RWPE2 (cell line): ENCODE results near the gene WIPI1.

Experiments
- ATAC-seq: fragments of 200-7000 bp; cut with Tn5 transposase; 3 replicates; pipeline ENCODE4 v1.9.1; 2021; ENCODE audit warnings: low read depth
- DNase-seq: peaks from one replicate; pipeline ENCODE4 v3.0.0-alpha.2; 2020; ENCODE audit warnings: low spot score
- H3K27ac ChIP-seq: fragments of 450-650 bp; 2 replicates; pipeline ENCODE4 v1.5.1; 2017; ENCODE audit warnings: mild to moderate bottlenecking; ENCODE audit not compliant: poor library complexity, severe bottlenecking
- H3K27me3 ChIP-seq: fragments of 250-450 bp; sonication (Bioruptor Pico); 2 replicates; pipeline ENCODE4 v1.5.1; 2021; ENCODE audit warnings: mild to moderate bottlenecking, moderate library complexity; ENCODE audit not compliant: insufficient read depth, poor library complexity, severe bottlenecking
- H3K36me3 ChIP-seq: fragments of 250-450 bp; sonication (Bioruptor Pico); 2 replicates; pipeline ENCODE4 v1.5.1; 2020; ENCODE audit warnings: low read depth, mild to moderate bottlenecking, moderate library complexity
- H3K4me1 ChIP-seq: fragments of 250-450 bp; sonication (Bioruptor Pico); 2 replicates; pipeline ENCODE4 v1.5.1; 2021; ENCODE audit warnings: mild to moderate bottlenecking, moderate library complexity; ENCODE audit not compliant: insufficient read depth, poor library complexity, severe bottlenecking
- H3K4me3 ChIP-seq: fragments of 250-450 bp; sonication (Bioruptor Pico); 2 replicates; pipeline ENCODE4 v1.5.1; 2021; ENCODE audit warnings: mild to moderate bottlenecking, moderate library complexity; ENCODE audit not compliant: severe bottlenecking
- H3K9me3 ChIP-seq: fragments of 250-450 bp; sonication (Bioruptor Pico); 2 replicates; pipeline ENCODE4 v1.5.1; 2021; ENCODE audit warnings: mild to moderate bottlenecking, moderate library complexity; ENCODE audit not compliant: severe bottlenecking
- TF ChIP-seq, protein P1 (sequence below): fragments of 450-650 bp; IDR thresholded peaks from one replicate; pipeline ENCODE4 v1.5.1; 2017; ENCODE audit warnings: mild to moderate bottlenecking, moderate library complexity; ENCODE audit not compliant: poor library complexity, severe bottlenecking

Gene WIPI1

GRCh38 chr17:68489919-68490318 lies 32.6 kb upstream of the WIPI1 start:
- Histone ChIP-seq H3K4me1 (no peaks in the 10 kb centered on the region), H3K9me3 (no peaks in the 10 kb centered on the region), H3K4me3 (no peak overlapping the region), H3K27me3 (peaks cover 9% of the 10 kb centered on the region), H3K27ac (no peak overlapping the region), H3K36me3 (no peaks in the 10 kb centered on the region)
- TF ChIP-seq, protein P1, sequence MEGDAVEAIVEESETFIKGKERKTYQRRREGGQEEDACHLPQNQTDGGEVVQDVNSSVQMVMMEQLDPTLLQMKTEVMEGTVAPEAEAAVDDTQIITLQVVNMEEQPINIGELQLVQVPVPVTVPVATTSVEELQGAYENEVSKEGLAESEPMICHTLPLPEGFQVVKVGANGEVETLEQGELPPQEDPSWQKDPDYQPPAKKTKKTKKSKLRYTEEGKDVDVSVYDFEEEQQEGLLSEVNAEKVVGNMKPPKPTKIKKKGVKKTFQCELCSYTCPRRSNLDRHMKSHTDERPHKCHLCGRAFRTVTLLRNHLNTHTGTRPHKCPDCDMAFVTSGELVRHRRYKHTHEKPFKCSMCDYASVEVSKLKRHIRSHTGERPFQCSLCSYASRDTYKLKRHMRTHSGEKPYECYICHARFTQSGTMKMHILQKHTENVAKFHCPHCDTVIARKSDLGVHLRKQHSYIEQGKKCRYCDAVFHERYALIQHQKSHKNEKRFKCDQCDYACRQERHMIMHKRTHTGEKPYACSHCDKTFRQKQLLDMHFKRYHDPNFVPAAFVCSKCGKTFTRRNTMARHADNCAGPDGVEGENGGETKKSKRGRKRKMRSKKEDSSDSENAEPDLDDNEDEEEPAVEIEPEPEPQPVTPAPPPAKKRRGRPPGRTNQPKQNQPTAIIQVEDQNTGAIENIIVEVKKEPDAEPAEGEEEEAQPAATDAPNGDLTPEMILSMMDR = no peak
- no peak for ATAC-seq
- DNase-seq = no peak

- DNase-seq (no peak), ATAC-seq (no peak)
- no peaks in the 10 kb centered on the region for H3K36me3 ChIP-seq
- TF ChIP-seq, protein P1 = no peak
- no peaks in the 10 kb centered on the region for H3K9me3 ChIP-seq
- H3K4me3 ChIP-seq = no peak overlapping the region
- H3K27ac ChIP-seq = no peak overlapping the region
- H3K4me1 ChIP-seq = no peaks in the 10 kb centered on the region
- peaks cover 13% of the 10 kb centered on the region for H3K27me3 ChIP-seq
These were observed 27.2 kb upstream of the WIPI1 start for GRCh38 chr17:68484458-68484857.

DNA sequence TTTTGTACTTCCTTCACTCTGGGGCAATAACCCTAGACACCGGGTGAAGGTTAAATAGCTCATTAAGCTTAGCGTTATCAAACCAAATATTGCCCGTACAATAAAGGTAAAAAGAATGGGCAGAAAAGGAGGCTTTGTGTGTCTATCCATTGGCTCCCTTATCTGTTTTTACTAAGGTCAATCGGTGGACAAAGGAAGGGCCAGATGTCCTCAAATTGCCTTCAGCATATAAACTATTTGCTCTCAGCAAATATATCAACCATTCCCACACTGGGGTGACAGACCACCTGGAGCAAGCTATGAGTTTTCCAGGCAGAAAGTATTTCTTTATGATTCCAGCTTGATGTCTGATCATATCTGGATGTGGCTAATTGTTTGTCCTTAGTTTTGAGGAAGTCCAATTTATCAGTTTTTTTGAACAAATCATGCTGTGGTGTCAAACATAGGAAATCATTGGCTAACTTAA lies 25.3 kb upstream of the WIPI1 start:
- Histone ChIP-seq H3K4me1 (no peaks in the 10 kb centered on the region), H3K27me3 (peaks cover 13% of the 10 kb centered on the region), H3K27ac (no peak overlapping the region), H3K36me3 (no peaks in the 10 kb centered on the region), H3K4me3 (no peak overlapping the region), H3K9me3 (no peaks in the 10 kb centered on the region)
- ATAC-seq (no peak), DNase-seq (no peak)
- TF ChIP-seq, protein P1 = no peak

DNA sequence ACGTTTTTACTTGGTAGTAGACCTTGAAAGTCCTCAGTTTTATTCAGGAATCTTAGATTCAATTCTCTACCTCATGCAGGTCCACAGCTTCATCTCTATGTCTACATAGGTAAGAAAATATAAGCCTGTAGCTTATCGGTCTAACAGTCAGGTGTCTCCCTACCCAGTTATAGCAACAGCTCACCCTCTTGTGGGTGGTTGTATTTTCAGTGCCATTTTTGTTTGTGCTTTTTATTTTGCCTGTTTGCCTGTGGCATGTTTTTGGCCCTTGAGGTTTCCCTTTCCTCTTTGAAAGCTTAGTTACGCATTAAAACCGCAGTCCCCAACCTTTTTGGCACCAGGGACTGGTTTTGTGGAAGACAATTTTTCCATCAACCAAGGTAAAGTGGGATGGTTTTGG lies 23.6 kb upstream of the WIPI1 start:
- Histone ChIP-seq H3K4me1 (no peaks in the 10 kb centered on the region), H3K27me3 (peaks cover 13% of the 10 kb centered on the region), H3K27ac (no peak overlapping the region), H3K36me3 (no peaks in the 10 kb centered on the region), H3K4me3 (no peak overlapping the region), H3K9me3 (no peaks in the 10 kb centered on the region)
- TF ChIP-seq, protein P1 = no peak
- no peak for ATAC-seq
- no peak for DNase-seq

GRCh38 chr17:68470961-68471360 lies 13.7 kb upstream of the WIPI1 start:
- no peaks in the 10 kb centered on the region for H3K27me3 ChIP-seq
- H3K27ac ChIP-seq = no peak overlapping the region
- H3K4me1 ChIP-seq = no peaks in the 10 kb centered on the region
- TF ChIP-seq, protein P1 = no peak
- H3K4me3 ChIP-seq = no peak overlapping the region
- H3K36me3 ChIP-seq = no peaks in the 10 kb centered on the region
- no peaks in the 10 kb centered on the region for H3K9me3 ChIP-seq
- ATAC-seq (no peak), DNase-seq (no peak)
